Uterus (tissue), 4 donors: ENCODE measurements around the gene VSTM4. TPM values are rescaled to one million over a fixed set of nuclear protein-coding genes. Genes with fewer than 3 reads are reported as not detected.

Source experiments
- DNase-seq, 2 donors: peaks; one replicate each; pipeline ENCODE4 v3.0.0-alpha.2; 2019 to 2020
- H3K27ac ChIP-seq, 2 donors: fragments of 200-600 bp; sonication (generic); 1 replicate in 1 of 2; 2 replicates in 1 of 2; pipeline ENCODE4 v1.5.1; 2016 to 2018
- H3K27me3 ChIP-seq, 2 donors: fragments of 200-600 bp; sonication (generic); one replicate each; pipeline ENCODE4 v1.5.1; 2018 to 2019; ENCODE audit warnings: control low read depth in 1 of 2
- H3K36me3 ChIP-seq, 2 donors: fragments of 200-600 bp; sonication (generic); one replicate each; pipeline ENCODE4 v1.5.1; 2019; ENCODE audit warnings: control low read depth in 1 of 2
- H3K4me1 ChIP-seq, 2 donors: fragments of 200-600 bp; sonication (generic); one replicate each; pipeline ENCODE4 v1.5.1; 2018 to 2019; ENCODE audit warnings: control low read depth in 1 of 2
- H3K4me3 ChIP-seq, 2 donors: fragments of 200-600 bp; sonication (generic); 1 replicate in 1 of 2; 2 replicates in 1 of 2; pipeline ENCODE4 v1.5.1; 2018 to 2019; ENCODE audit warnings: mild to moderate bottlenecking in 1 of 2
- H3K9me3 ChIP-seq, 2 donors: fragments of 200-600 bp; sonication (generic); one replicate each; pipeline ENCODE4 v1.5.1; 2019; ENCODE audit warnings: control low read depth in 1 of 2
- POLR2A ChIP-seq, 2 donors: fragments of 450-650 bp; IDR thresholded peaks; one replicate each; pipeline ENCODE4 v1.6.1; 2016; ENCODE audit warnings: antibody characterized with exemption in 2 of 2, mild to moderate bottlenecking in 1 of 2, moderate library complexity in 1 of 2
- intact Hi-C: fragments of 100-400 bp; cut with DNase I; formaldehyde crosslinking; loops from one replicate; pipeline ENCODE4 v1.15.1; 2023; ENCODE audit warnings: low total_unique reads
- total RNA-seq, 4 donors: library from RNA; depleted of rRNA in 3 of 4; stranded (reverse); fragments of >200 nt in 3 of 4; gene quantifications; one replicate each; pipeline versions ENCODE4 v1.1.0 to v1.2.4, GENCODE V29; 2014 to 2023
- TF ChIP-seq, protein P1 (sequence below), 4 experiments: fragments of 200-600 bp in 2 of 4; fragments of 450-650 bp in 2 of 4; sonication (generic) in 2 of 4; IDR thresholded peaks; one replicate each; pipeline ENCODE4 v1.5.1; 2016 to 2019; ENCODE audit warnings: antibody characterized with exemption in 4 of 4, mild to moderate bottlenecking in 2 of 4, moderate library complexity in 1 of 4
- donor health status: DM: yes; HTN: yes; CAD: no.

The VSTM4 gene
- total RNA-seq, 4 donors from 2014 or later: 10.3 to 46.6 (median 19.3) TPM

DNA sequence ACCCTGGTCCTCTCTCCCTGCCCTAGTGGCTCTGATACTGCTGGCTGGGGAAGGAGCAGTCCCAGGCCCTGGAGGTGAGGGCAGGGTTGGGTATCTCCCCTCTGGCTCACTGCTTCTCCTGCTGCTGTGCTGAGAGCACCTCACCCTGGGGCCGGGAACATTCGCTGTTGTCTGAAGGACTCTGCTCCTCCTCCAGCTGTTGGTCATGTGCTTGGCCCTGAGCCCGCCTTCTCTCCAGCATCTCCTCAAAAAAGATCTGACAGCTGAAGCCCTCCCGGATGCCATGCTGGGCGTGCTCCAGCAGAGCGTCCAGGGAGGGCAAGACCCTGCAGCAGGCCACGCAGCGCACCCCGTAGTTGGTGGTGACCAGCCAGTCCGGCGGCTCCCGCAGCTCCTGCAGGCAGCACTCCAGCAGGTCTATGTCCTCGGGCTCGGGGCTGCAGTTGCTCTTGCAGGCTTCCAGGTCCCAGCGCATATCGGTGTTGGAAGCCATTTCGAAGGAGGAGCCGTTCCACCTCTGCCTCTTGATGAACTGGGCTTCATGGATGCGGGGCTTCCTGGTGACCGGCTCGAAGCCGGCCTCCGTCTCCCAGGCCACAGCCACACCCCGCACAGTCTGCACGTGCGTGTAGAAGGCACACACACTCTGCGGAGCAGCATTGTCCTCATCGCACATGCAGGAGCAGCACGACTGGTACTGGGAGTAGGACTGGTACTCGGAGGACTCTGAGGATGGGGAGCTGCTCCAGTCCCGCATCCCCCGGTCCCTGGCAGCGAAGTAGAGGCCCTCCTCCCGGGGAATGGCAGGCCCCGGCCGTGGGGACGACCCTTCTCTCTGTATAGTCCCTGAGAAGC lies 16.4 kb upstream of the VSTM4 start:
- no peaks in the 10 kb centered on the region for H3K27me3 ChIP-seq
- H3K36me3 ChIP-seq: no peaks in the 10 kb centered on the region

DNA sequence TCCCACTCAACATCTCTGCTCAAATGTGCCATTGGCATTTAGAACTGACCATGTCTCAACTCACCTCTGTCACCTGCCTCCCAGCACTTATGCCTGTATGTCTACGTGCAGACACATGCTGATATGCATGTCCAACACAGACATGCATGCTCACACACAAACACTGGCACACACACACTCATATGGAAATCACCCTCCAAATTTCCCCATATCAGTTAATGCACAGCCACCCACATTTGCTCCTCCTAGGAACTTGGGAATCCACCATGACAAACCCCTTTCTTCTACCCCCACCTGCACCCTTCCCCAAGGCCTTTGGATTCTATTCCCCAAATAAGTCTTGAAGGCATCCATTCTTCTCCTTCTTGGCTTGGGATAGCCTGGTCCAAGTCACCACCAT lies 14.1 kb upstream of the VSTM4 start:
- no peaks in the 10 kb centered on the region for H3K27me3 ChIP-seq
- no peaks in the 10 kb centered on the region for H3K4me1 ChIP-seq
- intact Hi-C loops: no loop called here
- DNase-seq: no peak
- no peaks in the 10 kb centered on the region for H3K36me3 ChIP-seq
- H3K27ac ChIP-seq: no peak overlapping the region
- TF ChIP-seq POLR2A (IDR thresholded peaks at IDR 0.05): no peak
- TF ChIP-seq, protein P1, sequence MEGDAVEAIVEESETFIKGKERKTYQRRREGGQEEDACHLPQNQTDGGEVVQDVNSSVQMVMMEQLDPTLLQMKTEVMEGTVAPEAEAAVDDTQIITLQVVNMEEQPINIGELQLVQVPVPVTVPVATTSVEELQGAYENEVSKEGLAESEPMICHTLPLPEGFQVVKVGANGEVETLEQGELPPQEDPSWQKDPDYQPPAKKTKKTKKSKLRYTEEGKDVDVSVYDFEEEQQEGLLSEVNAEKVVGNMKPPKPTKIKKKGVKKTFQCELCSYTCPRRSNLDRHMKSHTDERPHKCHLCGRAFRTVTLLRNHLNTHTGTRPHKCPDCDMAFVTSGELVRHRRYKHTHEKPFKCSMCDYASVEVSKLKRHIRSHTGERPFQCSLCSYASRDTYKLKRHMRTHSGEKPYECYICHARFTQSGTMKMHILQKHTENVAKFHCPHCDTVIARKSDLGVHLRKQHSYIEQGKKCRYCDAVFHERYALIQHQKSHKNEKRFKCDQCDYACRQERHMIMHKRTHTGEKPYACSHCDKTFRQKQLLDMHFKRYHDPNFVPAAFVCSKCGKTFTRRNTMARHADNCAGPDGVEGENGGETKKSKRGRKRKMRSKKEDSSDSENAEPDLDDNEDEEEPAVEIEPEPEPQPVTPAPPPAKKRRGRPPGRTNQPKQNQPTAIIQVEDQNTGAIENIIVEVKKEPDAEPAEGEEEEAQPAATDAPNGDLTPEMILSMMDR (IDR thresholded peaks at IDR 0.05): no peak
- no peaks in the 10 kb centered on the region for H3K9me3 ChIP-seq
- H3K4me3 ChIP-seq: no peak overlapping the region

More for the DNA sequence above, 16.4 kb upstream of the VSTM4 start:
- peak in 1 of 2 donors; percentile 43 for DNase-seq
- Histone ChIP-seq H3K9me3 (no peaks in the 10 kb centered on the region), H3K27ac (no peak overlapping the region), H3K4me1 (no peaks in the 10 kb centered on the region), H3K4me3 (no peak overlapping the region)
- no peak for TF ChIP-seq POLR2A (IDR thresholded peaks at IDR 0.05)
- TF ChIP-seq, protein P1 (IDR thresholded peaks at IDR 0.05): no peak
- intact Hi-C loops: no loop called here

DNA sequence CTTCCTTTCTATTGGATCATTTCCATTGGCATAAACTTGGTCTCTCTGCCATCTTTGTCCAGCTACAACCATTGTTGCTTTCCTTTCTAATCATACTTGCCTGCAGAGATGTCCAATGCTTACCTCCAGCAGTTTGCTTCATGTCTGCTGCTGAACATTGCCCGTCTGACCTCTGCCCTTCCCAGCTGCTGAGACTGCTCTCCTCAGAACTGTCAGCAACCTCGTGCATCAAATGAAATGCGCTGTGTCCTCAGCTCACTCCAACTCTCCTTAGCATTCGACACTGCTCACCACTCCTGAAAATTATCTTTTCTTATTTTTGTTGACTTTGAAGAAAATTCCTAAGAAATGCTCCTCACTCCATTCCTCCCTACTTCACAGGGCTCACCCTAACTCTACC lies 13.5 kb upstream of the VSTM4 start:
- TF ChIP-seq POLR2A (IDR thresholded peaks at IDR 0.05): no peak
- TF ChIP-seq, protein P1 (IDR thresholded peaks at IDR 0.05): no peak
- Histone ChIP-seq H3K4me1 (no peaks in the 10 kb centered on the region), H3K27ac (no peak overlapping the region), H3K4me3 (no peak overlapping the region), H3K36me3 (no peaks in the 10 kb centered on the region), H3K9me3 (no peaks in the 10 kb centered on the region), H3K27me3 (no peaks in the 10 kb centered on the region)
- no peak for DNase-seq
- intact Hi-C loops: no loop called here

DNA sequence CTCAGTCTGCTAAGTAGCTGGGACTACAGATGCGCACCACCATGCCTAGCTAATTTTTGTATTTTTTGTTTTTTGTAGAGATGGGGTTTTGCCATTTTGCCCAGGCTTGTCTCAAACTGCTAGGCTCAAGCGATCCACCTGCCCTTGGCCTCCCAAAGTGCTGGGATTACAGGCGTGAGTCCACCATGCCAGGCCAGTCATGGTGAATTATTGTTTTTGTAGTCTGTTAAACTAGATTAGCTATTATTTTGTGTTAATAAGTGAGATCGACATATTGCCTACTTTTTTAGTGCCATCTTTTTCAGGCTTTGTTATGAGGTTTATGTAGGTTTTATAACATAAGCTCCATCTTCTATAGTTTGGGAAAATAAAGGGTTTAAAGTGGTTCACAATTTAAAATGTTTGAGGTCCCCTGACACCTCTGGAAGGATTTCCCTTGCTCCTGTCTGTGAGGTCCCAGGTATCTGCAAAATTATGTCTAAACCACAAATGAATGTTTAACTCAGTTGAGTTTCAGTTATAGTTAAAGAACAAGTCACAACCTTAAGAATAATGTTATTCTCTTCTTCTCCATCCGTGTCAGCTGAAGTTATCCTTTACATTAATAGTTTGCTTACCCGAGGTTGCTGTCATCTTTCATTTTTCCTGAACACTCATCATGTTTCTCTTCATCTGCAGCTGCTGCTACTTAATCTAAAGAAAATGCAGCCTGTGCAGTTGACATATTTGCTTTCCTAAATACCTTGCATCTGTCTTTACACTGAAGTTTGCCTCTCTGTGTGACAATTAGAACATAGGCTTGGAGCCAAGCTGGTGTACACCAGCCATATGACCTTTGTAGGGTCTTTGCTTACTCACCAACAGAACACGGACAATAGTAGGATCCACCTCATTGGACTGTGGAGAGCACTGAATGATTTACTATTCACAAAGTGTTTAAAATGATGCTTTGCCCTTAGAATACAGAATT lies 8.9 kb upstream of the VSTM4 start:
- Histone ChIP-seq H3K4me1 (no peaks in the 10 kb centered on the region), H3K4me3 (no peak overlapping the region), H3K27me3 (no peaks in the 10 kb centered on the region), H3K9me3 (no peaks in the 10 kb centered on the region), H3K27ac (no peak overlapping the region), H3K36me3 (no peaks in the 10 kb centered on the region)
- intact Hi-C loops: no loop called here
- DNase-seq: no peak
- TF ChIP-seq, protein P1 (IDR thresholded peaks at IDR 0.05): no peak
- TF ChIP-seq POLR2A (IDR thresholded peaks at IDR 0.05): no peak
